Measurements from ENCODE around the gene MED13L. TPM values are rescaled to one million over a fixed set of nuclear protein-coding genes. Genes with fewer than 3 reads are reported as not detected.

MED13L gene
- total and polyA plus RNA-seq, 2 donors (not counting 1 experiment from before 2014, with no cell fraction given) = 20.3 to 207 TPM

- Histone ChIP-seq H3K9me3 (ENCODE audit: control extremely low read depth in 1 of 3, control insufficient read depth in 2 of 3, insufficient read depth in 1 of 3, low read length in 2 of 3) (no peaks in the 10 kb centered on the region), H3K4me1 (ENCODE audit: control insufficient read depth in 2 of 2, insufficient read depth in 2 of 2, low read length in 2 of 2) (peaks cover 28 to 45% of the 10 kb centered on the region in 2 donors), H4K20me1 (ENCODE audit: control insufficient read depth, insufficient read depth, low read length, poor library complexity, severe bottlenecking) (peaks cover 21% of the 10 kb centered on the region), H3K27ac (ENCODE audit: low read length in 2 of 2) (peak overlapping the region; percentile 33 to 76), H3K4me2 (replicated peaks; ENCODE audit: low read depth, low read length, poor library complexity, severe bottlenecking) (peak overlapping the region; percentile 66), H3K4me3 (ENCODE audit: control extremely low read depth in 1 of 5, extremely low read depth in 1 of 5, insufficient read depth in 1 of 5, low read depth in 2 of 5, low read length in 4 of 5) (no peak overlapping the region), H3K27me3 (replicated peaks in 1 of 4; ENCODE audit: control extremely low read depth in 1 of 4, control insufficient read depth in 3 of 4, insufficient read depth in 4 of 4, low read length in 3 of 4) (no peaks in the 10 kb centered on the region), H3K36me3 (replicated peaks in 1 of 2; ENCODE audit: control extremely low read depth in 1 of 2, control insufficient read depth in 1 of 2, extremely low read depth in 1 of 2, insufficient read depth in 2 of 2, low read length in 1 of 2) (no peaks in the 10 kb centered on the region), H3K9ac (ENCODE audit: low read length) (no peak overlapping the region), H3K79me2 (ENCODE audit: control insufficient read depth, insufficient read depth, low read length) (peaks cover 71% of the 10 kb centered on the region), H2AFZ (ENCODE audit: insufficient read depth, low read depth, low read length, poor library complexity, severe bottlenecking) (no peak overlapping the region)
- CTCF ChIA-PET = interaction anchor here (1.3 to 1.6 kb wide), 4 partner anchors 10 to 410 kb away, joined by 3 to 9 read pairs (median 4); partner anchors contain the start of gene MAP1LC3B2
- DNase-seq (no peak), ATAC-seq (ENCODE audit: low read depth) (no peak)
- H3K27me3 Mint-ChIP-seq = no peaks in the 10 kb centered on the region
- H3K9me3 Mint-ChIP-seq (ENCODE audit: insufficient read depth) = no peaks in the 10 kb centered on the region
- TF ChIP-seq, protein P1, sequence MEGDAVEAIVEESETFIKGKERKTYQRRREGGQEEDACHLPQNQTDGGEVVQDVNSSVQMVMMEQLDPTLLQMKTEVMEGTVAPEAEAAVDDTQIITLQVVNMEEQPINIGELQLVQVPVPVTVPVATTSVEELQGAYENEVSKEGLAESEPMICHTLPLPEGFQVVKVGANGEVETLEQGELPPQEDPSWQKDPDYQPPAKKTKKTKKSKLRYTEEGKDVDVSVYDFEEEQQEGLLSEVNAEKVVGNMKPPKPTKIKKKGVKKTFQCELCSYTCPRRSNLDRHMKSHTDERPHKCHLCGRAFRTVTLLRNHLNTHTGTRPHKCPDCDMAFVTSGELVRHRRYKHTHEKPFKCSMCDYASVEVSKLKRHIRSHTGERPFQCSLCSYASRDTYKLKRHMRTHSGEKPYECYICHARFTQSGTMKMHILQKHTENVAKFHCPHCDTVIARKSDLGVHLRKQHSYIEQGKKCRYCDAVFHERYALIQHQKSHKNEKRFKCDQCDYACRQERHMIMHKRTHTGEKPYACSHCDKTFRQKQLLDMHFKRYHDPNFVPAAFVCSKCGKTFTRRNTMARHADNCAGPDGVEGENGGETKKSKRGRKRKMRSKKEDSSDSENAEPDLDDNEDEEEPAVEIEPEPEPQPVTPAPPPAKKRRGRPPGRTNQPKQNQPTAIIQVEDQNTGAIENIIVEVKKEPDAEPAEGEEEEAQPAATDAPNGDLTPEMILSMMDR (IDR thresholded peaks at IDR 0.05) = no peak
- TF ChIP-seq EZH2 (IDR thresholded peaks at IDR 0.05; ENCODE audit: borderline replicate concordance, insufficient read depth, low read depth, low read length, poor library complexity, severe bottlenecking) = no peak
- intact Hi-C loops (cut with micrococcal nuclease) = loop anchor here (5.0 kb wide), 3 partner anchors 36 to 129 kb away; no protein-coding TSS in a partner anchor
- H3K27ac Mint-ChIP-seq = peak overlapping the region; percentile 74
- no CpG with 5 or more reads among the region's 3 CpGs for WGBS (ENCODE audit: insufficient coverage)
- POLR2A ChIA-PET = interaction anchor here (0.7 kb wide), 1 partner anchor 1820 kb away, joined by 5 read pairs; no protein-coding TSS in a partner anchor
- H3K4me1 Mint-ChIP-seq = peaks cover 70% of the 10 kb centered on the region
- peak overlapping the region; percentile 11 for H3K4me3 Mint-ChIP-seq
Observed at GRCh38 chr12:116196226-116196625, 81.3 kb downstream of the MED13L start.

GRCh38 chr12:116194935-116195431 is 82.5 kb downstream of the MED13L start:
- Mint-ChIP-seq H3K4me3 (peak overlapping the region; percentile 79), H3K27me3 (no peaks in the 10 kb centered on the region), H3K27ac (peak overlapping the region; percentile 92), H3K9me3 (ENCODE audit: insufficient read depth) (no peaks in the 10 kb centered on the region), H3K4me1 (peaks cover 62% of the 10 kb centered on the region)
- DNase-seq = peak; percentile 84
- TF ChIP-seq EZH2 (IDR thresholded peaks at IDR 0.05; ENCODE audit: borderline replicate concordance, insufficient read depth, low read depth, low read length, poor library complexity, severe bottlenecking) = no peak
- TF ChIP-seq, protein P1 (IDR thresholded peaks at IDR 0.05) = peak; percentile 21
- H3K79me2 ChIP-seq (ENCODE audit: control insufficient read depth, insufficient read depth, low read length) = peaks cover 73% of the 10 kb centered on the region
- POLR2A ChIA-PET = interaction anchor here (0.5 kb wide), 1 partner anchor 165 kb away, joined by 8 read pairs; no protein-coding TSS in a partner anchor
- H2AFZ ChIP-seq (ENCODE audit: insufficient read depth, low read depth, low read length, poor library complexity, severe bottlenecking) = peak overlapping the region; percentile 19
- CTCF ChIA-PET = interaction anchor here (0.6 to 1.6 kb wide), 6 partner anchors 41 to 411 kb away, joined by 3 to 4 read pairs (median 4); partner anchors contain the start of gene MAP1LC3B2
- H3K9ac ChIP-seq (ENCODE audit: low read length) = peak overlapping the region; percentile 38
- peak; percentile 84 for ATAC-seq (ENCODE audit: low read depth)
- peak overlapping the region in 4 of 5 experiments; percentile 4 to 23 (median 14) for H3K4me3 ChIP-seq (ENCODE audit: control extremely low read depth in 1 of 5, extremely low read depth in 1 of 5, insufficient read depth in 1 of 5, low read depth in 2 of 5, low read length in 4 of 5)
- whole genome bisulfite sequencing (ENCODE audit: insufficient coverage) = 14% methylated on average over 1 of the region's 3 CpGs
- H3K27me3 ChIP-seq (replicated peaks in 1 of 4; ENCODE audit: control extremely low read depth in 1 of 4, control insufficient read depth in 3 of 4, insufficient read depth in 4 of 4, low read length in 3 of 4) = no peaks in the 10 kb centered on the region
- no peaks in the 10 kb centered on the region for H3K36me3 ChIP-seq (replicated peaks in 1 of 2; ENCODE audit: control extremely low read depth in 1 of 2, control insufficient read depth in 1 of 2, extremely low read depth in 1 of 2, insufficient read depth in 2 of 2, low read length in 1 of 2)
- peaks cover 23% of the 10 kb centered on the region for H4K20me1 ChIP-seq (ENCODE audit: control insufficient read depth, insufficient read depth, low read length, poor library complexity, severe bottlenecking)
- peaks cover 28 to 45% of the 10 kb centered on the region in 2 donors for H3K4me1 ChIP-seq (ENCODE audit: control insufficient read depth in 2 of 2, insufficient read depth in 2 of 2, low read length in 2 of 2)
- H3K9me3 ChIP-seq (ENCODE audit: control extremely low read depth in 1 of 3, control insufficient read depth in 2 of 3, insufficient read depth in 1 of 3, low read length in 2 of 3) = no peaks in the 10 kb centered on the region
- peak overlapping the region; percentile 76 to 80 for H3K27ac ChIP-seq (ENCODE audit: low read length in 2 of 2)
- intact Hi-C loops (cut with micrococcal nuclease) = loop anchor here (5.0 kb wide), 3 partner anchors 37 to 128 kb away; no protein-coding TSS in a partner anchor
- H3K4me2 ChIP-seq (replicated peaks; ENCODE audit: low read depth, low read length, poor library complexity, severe bottlenecking) = peak overlapping the region; percentile 66

Data from B cell (primary cell).